ENCODE data around the gene CHERP. TPM values are rescaled to one million over a fixed set of nuclear protein-coding genes. Genes with fewer than 3 reads are reported as not detected.

CHERP gene
- total RNA-seq, 1 donor from 2014 or later = 78.4 TPM

GRCh38 chr19:16541526-16542044 lies 652 bp downstream of the CHERP start:
- H3K4me1 Mint-ChIP-seq = peaks cover 26% of the 10 kb centered on the region
- peak overlapping the region; percentile 91 for H3K27ac Mint-ChIP-seq
- peak in 1 of 2 experiments; percentile 41 for DNase-seq (ENCODE audit: low spot score in 2 of 2, unreplicated experiment in 2 of 2)
- H3K9me3 Mint-ChIP-seq = no peaks in the 10 kb centered on the region
- no peak for TF ChIP-seq CTCF (IDR thresholded peaks at IDR 0.05; ENCODE audit: unreplicated experiment)
- peak overlapping the region; percentile 77 for H3K4me3 Mint-ChIP-seq
- H3K36me3 Mint-ChIP-seq = peaks cover 23% of the 10 kb centered on the region
- H3K27me3 Mint-ChIP-seq (ENCODE audit: low read depth) = no peaks in the 10 kb centered on the region

DNA sequence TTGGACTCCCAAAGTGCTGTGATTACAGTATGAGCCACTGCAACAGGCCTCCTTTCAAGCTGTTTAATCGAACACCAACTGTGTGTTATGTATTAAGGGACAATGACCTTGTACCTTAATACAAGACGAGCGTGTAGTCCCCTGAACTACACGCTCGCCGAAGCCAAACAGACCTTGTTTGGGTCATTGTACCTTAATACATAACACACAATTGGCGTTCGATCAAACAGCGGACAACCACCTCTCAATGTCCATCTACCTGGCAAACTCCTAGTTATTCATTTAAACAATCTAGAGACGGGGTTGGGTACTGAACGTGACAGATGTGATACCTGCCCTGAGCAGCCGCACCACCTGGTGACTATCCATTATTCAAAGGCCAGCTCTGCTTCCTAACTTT lies 1.3 kb downstream of the CHERP start:
- peak overlapping the region; percentile 77 for H3K4me3 Mint-ChIP-seq
- no peaks in the 10 kb centered on the region for H3K9me3 Mint-ChIP-seq
- TF ChIP-seq CTCF (IDR thresholded peaks at IDR 0.05; ENCODE audit: unreplicated experiment) = no peak
- peak overlapping the region; percentile 91 for H3K27ac Mint-ChIP-seq
- no peaks in the 10 kb centered on the region for H3K27me3 Mint-ChIP-seq (ENCODE audit: low read depth)
- peaks cover 23% of the 10 kb centered on the region for H3K36me3 Mint-ChIP-seq
- peaks cover 26% of the 10 kb centered on the region for H3K4me1 Mint-ChIP-seq
- DNase-seq (ENCODE audit: low spot score in 2 of 2, unreplicated experiment in 2 of 2) = no peak

GRCh38 chr19:16537111-16537510 lies 5.1 kb downstream of the CHERP start:
- DNase-seq (ENCODE audit: low spot score in 2 of 2, unreplicated experiment in 2 of 2) = no peak
- no peak for TF ChIP-seq CTCF (IDR thresholded peaks at IDR 0.05; ENCODE audit: unreplicated experiment)

GRCh38 chr19:16536130-16536529 lies 6.1 kb downstream of the CHERP start:
- Mint-ChIP-seq H3K9me3 (no peaks in the 10 kb centered on the region), H3K27ac (no peak overlapping the region), H3K4me3 (no peak overlapping the region), H3K36me3 (peaks cover 31% of the 10 kb centered on the region), H3K27me3 (ENCODE audit: low read depth) (no peaks in the 10 kb centered on the region), H3K4me1 (peaks cover 8% of the 10 kb centered on the region)
- TF ChIP-seq CTCF (IDR thresholded peaks at IDR 0.05; ENCODE audit: unreplicated experiment) = no peak
- no peak for DNase-seq (ENCODE audit: low spot score in 2 of 2, unreplicated experiment in 2 of 2)

More at GRCh38 chr19:16537111-16537510, 5.1 kb downstream of the CHERP start:
- Mint-ChIP-seq H3K27me3 (ENCODE audit: low read depth) (no peaks in the 10 kb centered on the region), H3K9me3 (no peaks in the 10 kb centered on the region), H3K4me1 (peaks cover 13% of the 10 kb centered on the region), H3K4me3 (no peak overlapping the region), H3K27ac (no peak overlapping the region), H3K36me3 (peaks cover 27% of the 10 kb centered on the region)

- no peak overlapping the region for H3K27ac Mint-ChIP-seq
- peaks cover 31% of the 10 kb centered on the region for H3K36me3 Mint-ChIP-seq
- DNase-seq (ENCODE audit: low spot score in 2 of 2, unreplicated experiment in 2 of 2) = no peak
- no peaks in the 10 kb centered on the region for H3K27me3 Mint-ChIP-seq (ENCODE audit: low read depth)
- no peak for TF ChIP-seq CTCF (IDR thresholded peaks at IDR 0.05; ENCODE audit: unreplicated experiment)
- no peaks in the 10 kb centered on the region for H3K9me3 Mint-ChIP-seq
- no peak overlapping the region for H3K4me3 Mint-ChIP-seq
- peaks cover 5% of the 10 kb centered on the region for H3K4me1 Mint-ChIP-seq
Measured at GRCh38 chr19:16535381-16535780, 6.9 kb downstream of the CHERP start.
